ENCODE data around the gene RPS6KA2.

Gene RPS6KA2

DNA sequence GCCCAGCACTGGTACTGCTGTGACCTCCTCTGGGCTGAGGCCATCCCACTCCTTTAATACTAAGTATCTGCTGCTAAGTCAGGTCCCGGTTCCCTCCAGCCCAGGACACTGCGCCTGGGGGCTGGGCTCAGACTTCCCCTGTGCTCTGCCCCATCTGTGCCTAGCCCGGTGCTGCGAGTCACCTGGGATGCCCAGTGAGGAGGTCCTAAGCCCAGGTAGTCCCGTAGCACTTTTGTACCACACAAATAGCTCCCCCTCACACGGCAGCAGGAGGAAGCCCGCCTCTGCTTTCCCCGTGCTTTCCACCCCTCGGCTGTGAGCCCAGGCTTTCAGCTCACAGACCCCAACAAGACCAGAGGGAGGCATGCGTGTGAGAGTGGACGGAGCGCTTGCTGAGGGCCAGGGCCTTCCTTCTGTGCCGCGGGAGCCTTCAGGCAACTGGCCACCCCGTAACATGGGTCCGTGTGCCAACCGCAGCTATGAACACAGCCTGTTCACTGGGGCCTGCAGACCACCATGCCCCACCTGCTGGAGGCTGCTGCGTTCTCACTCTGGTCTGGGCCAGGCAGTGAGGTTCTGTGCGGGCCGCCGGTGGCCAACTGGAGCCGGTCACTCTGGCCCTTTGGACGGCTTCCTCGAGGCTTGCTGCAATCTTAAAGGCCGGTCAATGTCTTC is 164.5 kb downstream of the RPS6KA2 start:
- DNase-seq = no peak

DNA sequence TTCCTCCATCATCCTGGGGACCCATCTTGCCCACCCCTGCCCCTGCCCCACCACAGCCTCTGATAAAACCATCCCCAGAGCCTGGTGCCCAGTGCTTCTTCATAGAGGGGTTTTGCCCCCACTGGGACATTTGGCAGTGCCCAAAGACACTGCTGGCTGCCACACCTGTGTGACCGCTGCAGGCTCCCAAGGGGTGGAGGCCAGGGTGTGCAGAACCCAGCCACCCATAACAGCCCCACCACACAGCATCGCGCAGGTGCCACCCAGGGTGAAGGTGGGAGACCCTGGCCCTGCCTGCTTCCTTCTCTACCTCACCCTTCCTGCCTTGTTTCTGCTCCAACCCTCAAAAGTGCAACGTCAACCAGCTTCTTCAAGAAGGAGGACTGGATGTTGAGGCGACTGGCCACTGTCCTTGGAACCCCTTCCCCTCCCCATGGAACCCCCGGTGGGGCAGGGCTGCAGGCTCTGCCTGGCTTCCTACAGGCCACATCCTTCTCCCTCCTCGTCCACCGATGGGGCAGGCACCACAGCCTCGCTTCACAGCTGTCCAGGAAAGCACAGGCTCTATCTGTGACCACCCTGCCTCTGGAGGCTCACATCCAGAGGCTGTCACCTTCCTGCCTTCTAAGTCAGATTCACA is 165.1 kb downstream of the RPS6KA2 start:
- DNase-seq = no peak

DNA sequence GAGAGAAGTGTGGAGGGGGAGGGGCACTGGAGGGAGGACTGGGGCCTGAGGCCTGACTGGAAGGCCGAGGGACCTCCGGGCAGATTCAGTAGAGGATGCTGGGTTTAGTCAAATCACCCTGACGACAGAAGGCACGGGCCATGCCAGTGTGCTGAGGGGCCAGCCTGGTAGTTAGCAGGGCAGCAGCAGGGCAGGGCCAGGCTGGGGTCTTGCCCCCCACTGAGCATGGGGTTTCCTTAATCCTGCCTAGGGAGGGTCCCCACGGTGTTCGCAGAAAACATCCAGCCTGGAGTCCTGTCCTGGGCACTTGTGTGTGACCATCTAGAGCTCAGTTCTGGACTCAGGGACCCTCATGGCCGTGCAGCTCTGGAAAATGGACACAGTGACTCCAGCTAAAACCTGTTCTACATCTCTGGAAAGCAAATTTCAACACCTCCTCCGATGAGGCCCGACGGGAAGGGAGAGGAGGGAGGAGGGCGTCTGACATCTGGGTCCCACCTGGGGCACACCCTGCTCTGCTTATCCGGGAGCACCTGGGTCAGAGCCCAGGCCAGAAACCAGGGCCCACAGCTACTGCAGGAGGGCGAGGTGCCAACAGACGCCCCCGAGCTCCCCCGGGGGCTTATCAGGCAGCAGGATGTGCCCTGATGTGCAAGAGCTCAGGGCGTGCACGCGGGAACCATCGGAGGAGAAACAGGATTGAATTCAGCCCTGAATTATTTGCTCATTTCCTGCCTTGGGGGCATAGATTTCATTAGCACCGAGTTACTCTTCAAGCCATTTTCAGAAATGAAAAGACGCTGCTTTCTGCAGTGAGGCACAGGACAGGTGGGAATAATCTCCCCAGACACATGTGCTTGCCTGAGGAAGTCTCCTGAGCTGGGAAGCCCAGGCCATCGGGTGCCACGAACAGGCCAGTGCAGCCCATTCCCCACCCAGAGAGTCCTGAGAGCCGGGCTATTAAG is 166.3 kb downstream of the RPS6KA2 start:
- DNase-seq = no peak

DNA sequence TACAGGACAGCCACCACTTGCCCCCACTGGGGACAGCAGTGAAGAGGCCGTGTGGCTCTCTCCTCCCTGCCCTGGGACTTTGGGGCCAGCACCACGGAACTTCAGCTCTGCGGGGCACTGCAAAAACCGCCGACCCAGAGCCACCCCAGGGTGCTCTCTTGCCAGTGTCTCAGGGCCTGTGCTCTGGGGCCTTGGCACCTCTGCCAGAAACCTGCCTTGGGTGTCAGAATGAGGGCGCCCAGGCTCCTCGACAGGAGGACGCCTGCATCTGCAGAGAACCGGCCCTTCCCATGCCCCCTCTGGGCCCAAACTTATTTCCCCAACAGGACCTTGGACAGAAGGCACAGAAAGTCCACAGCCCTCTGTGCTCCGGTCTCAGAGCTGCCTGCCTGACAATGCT is 167.1 kb downstream of the RPS6KA2 start:
- no peak for DNase-seq

DNA sequence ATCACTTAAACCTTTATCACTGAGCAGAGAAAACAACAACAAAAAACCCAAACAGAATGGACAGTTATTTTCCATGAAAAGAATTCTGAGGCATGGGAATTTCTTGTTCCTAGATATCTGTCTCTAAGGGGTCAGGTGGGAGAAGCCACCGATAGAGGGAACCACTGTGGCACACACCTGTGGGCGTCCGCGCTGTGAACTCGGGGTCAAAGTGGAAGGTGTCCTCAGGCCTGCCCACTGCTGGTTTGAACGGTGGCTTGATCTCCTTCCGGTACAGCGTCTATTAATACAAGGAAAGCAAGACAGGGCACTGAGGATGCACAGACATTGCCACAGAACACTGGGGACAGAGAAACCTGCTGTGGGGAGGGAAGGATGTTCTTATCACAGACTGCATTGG is 167.8 kb downstream of the RPS6KA2 start:
- no peak for DNase-seq

DNA sequence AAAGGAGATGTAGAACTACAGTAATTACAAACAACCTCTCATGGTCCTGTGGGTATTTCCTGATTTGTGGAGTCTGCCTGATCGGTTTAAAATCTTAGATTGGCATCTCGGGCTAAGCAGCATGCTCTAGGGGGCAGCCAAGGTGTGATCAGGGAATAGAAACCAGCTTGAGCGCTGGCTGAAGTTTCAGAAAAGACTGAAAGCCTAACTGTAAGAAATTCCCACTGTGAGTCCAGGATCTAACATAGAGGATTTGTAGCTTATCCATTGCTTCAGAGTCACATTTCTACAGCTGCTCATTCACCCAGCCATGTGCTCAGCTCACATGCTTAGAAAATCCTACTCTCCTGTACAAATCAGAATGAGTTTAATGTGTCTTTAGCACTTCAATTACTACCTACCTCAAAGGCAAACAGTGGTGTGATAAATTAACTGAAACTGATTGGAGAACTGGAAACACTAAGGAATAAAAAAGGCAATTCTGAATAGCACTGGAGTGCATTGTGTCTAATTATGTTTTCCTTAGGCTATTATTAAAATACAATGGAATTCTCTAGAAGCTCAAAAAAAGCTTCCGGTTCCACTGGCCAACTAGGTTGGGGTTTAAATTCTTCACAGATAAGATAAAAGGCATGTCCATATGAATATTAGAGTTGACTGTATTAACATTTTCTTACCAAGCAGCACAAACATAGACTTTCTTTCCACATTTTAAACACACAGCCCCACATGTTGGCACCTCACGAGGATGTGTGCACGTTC is 170.5 kb downstream of the RPS6KA2 start:
- DNase-seq = peak in 1 of 2 experiments; percentile 17

DNA sequence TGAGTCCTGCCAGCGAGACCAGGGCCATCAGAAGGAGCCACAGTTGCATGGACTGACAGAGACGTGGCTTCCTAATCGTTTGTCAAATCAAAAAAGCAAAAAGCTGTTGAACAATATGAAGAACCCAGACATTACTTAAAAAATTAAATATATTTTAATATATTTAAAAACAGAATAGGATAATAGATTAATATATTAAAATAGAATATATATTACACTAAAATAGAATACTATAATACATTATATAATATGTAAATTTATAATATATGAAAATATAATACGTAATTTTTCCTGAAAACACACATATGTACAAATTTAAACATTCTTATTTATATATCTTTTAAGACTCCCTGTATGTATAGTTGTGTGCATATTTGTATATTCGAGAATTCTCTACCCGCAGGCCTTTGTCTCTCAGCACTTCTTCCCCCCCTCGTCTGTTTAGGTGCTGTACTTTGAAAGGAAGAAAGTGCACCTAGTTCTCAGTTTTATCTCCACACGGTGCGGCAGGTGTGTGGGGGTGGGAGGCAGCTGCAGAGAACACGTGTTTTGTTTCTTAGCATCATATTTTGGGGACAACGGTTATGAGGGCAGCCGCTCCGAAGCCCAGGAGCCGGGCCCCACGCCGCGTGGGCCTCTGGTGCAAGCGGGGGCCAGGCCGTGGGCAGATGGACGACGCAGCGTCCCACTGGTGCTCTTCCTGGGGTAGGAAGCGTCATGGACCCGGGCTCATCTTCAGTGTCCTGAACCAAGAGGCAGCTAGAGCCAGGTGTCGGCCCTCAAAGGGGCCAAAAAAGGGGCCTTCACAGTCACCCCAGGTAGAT is 172.1 kb downstream of the RPS6KA2 start:
- no peak for DNase-seq

DNA sequence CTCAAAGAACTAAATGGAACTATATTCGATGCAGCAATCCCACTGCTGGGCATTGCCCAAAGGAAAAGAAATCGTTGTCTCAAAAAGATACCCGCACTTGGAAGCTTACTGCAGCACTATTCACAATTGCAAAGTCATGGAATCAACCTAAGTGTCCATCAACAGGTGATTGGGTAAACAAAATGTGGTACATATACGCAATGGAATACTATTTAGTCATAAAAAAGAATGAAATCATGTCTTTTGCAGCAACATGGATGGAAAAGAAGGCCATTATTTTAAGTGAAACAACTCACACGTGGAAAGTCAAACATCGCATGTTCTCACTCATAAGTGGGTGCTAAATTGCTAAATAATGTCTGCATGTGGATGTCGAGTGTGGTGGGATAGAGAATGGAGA is 173.4 kb downstream of the RPS6KA2 start:
- DNase-seq = no peak

DNA sequence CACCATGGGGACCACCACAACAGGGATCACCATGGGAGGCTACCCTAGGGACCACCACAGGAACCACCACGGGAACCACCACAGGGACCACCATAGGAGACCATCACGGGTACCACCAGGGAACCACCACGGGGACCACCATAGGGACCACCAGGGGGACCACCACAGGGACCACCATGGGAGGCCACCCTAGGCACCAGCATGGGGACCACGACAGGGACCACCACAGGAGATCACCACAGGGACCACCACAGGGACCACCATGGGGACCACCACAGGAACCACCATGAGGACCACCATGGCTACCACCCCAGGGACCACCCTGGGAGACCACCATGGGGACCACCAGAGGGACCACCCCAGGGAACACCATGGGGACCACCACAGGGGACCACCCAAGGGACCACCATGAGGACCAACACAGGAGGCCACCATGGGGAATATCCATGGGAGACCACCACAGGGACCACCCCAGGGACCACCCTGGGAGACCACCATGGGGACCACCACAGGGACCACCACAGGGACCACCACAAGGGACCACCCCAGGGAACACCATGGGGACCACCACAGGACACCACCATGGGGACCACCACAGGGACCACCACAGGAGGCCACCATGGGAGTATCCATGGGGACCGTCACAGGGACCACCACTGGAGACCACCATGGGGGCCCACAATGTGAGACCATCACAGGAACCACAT is 176.7 kb downstream of the RPS6KA2 start:
- no peak for DNase-seq

DNA sequence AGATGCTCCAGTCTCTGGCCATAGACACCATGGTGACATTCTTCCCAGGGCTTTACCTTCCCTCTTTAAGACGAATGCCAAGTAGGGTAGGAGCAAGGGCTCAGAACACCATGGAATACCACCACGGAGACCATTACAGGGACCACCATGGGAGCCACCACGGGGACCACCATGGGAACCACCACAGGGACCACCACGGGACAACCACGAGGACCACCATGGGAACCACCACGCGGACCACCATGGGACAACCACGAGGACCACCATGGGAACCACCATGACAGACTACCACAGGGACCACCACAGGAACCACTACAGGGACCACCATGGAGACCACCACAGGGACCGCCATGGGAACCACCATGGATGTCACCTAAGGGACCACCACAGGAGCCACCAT is 177.4 kb downstream of the RPS6KA2 start:
- no peak for DNase-seq

DNA sequence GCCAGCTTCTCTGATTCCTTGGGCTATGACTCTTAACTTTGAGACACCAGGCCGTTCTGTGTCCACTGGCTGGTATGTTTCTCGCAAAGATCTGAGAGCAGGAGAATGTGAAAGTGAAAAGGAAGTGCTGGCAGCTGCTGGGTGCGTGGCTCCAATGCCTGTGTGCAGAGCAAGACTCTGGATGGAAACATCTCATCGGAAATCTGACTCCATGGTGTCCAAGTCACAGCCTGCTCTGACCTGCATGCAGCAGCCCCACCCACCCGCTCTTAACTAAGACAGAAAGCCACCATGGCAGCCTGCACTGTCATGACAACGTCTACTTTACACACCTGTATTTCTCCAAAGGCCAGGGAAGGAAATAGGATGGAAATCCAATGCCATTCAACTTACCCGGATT is 178.0 kb downstream of the RPS6KA2 start:
- no peak for DNase-seq

DNA sequence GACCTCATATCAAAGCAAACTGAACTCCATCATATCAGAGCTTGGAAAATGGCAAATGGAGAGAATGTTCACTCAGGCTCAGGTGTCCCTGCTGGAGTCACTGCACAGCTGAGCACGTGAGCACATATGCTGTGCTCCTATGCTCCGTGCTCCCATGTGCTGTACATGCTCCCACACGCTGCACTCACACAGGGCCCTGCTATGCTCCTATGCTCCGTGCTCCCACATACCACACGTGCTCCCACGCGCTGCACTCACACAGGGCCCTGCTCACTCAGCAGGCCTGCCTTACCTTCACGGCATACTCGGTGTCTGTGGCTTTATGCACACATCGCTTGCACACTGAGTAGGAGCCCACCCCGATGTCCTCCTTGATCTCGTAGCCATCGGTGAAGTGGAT is 178.6 kb downstream of the RPS6KA2 start:
- DNase-seq = no peak

DNA sequence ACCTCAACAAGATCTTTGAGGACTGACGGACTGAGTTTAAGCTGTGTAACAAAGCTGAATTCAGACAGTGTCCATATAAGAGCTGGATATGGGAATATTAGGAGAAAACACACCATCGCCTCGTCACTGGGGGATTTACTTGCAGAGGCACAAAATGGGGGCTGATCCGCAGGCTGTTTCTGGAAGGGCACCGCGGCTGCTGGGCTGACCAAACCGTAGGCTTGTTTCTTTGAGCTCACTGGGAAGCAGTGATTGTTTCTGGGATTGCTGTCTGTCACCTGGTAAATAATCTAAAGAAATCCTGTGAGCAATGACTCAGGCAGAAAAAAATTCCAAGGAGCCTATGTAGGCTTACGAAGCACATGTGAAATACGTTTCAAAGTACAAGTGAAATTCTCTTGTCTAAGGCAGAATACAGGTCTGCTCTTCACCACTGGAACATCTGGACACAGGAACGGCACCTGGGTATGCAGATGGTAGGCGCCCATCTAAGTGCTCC is 180.4 kb downstream of the RPS6KA2 start:
- DNase-seq = no peak

DNA sequence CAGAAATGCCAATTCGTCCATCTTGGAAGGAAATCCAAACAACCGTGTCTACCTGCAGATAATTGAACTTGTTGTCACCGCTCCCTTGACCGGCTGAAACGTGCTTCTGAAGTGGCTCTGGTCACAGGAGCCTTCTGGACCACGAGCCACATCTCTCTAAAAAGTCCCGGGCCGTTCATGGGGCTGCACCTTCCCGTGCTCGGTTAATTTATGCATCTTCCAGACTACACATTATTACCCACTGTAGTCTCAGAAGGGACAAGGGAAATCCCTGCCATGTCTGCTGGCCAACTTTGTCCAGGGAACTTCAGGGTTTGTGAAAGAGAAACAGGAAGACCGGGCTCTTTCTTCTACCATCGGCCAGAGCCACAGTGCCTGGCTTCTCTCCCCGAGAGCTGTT is 180.9 kb downstream of the RPS6KA2 start:
- DNase-seq = no peak

DNA sequence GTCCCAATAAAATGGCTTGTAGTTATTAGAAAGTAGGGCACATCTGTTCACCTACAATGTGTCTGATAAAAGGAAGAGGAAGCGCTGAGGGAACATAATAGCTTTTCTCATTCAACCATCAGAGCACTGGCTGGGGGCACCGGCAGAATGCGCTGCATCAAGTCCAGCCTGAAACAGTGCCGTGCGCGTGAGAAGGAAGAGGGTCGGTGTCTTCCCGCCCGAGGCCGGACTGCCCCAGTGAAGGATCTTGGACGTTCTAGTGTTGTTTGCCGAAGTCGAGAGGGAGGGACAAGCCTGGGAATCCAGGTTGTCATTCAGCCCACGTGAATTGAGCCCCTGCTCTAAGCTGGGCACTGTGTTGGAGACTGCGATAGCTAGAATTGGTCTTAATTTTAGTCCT is 182.6 kb downstream of the RPS6KA2 start:
- DNase-seq = no peak

DNA sequence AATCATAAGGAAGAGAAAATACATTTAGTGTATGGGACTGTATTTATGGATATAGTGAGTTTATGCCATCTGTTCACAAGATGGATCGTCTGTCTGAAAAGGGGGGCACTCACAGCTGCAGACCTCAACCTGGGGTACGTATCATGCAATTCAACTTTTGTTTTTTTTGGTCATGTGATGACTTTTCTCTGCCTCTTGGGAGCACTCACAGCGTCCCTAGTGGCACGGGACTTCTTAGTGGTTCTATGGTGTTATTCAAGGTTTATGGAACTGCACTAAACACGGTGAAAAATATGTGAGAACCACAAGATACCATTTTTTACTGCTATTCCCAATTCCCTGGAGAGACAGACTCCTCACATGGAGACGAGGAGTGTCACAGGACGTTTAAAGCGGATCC is 183.9 kb downstream of the RPS6KA2 start:
- DNase-seq = no peak

DNA sequence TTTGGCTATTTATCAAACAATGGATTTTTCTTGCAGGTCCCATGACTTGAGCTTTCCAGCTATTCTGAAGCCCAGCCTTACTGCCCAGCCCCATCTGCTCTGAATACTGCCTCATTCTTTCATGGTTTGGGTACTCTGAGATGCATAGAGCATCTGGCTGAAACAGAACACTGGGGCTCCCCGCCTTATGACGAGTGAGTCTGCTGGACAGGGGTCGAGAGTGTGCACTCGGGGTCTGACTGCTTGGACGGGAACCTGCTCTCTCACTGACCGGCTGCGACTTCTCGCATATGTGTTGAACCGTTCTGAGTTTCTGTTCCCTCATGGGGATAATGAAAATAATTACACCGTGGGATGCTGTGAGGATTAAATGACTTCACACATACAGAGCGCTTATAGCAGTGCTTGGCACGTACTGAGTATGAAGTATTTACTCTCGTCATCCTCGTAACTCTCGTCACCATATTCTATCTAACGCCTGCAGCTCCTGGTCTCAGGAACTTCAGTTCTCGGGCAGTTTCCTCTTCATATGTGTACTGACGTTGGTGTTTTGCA is 184.8 kb downstream of the RPS6KA2 start:
- DNase-seq = no peak

DNA sequence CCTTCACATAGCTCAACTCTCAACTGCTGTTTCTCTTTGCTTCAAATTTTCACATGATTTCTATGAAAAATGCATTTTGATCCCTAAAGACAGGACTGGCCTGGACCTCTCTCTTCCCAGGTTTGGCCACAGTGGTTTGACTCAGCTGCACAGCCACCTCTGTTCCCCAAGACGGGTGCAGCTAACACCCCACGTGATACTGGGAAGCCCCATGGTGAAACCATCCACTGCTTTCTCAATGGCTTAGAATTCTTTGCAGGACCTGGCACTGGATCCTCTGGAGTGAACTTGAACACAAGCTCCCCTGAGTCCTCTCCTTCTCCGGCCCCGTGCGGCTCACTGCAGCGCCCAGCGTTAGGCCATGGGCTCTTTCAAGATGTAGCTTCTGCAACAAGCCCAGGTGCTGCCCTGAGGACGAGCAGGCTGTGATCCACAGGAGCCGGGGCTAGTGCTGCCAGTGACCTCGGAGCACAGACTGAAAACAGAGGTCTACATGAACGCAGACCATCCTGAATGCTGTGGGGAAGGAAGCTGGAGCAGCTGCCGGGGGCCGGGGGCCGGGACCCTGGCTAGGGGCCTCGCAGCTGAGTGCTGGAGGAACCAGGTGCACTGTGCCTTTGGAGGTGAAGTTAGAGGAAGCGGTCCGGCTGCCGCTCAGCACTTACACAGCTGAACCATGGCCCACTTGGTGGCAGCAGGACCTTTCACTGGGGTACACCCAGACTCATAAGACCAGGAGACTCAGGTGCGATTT is 185.5 kb downstream of the RPS6KA2 start:
- no peak for DNase-seq

DNA sequence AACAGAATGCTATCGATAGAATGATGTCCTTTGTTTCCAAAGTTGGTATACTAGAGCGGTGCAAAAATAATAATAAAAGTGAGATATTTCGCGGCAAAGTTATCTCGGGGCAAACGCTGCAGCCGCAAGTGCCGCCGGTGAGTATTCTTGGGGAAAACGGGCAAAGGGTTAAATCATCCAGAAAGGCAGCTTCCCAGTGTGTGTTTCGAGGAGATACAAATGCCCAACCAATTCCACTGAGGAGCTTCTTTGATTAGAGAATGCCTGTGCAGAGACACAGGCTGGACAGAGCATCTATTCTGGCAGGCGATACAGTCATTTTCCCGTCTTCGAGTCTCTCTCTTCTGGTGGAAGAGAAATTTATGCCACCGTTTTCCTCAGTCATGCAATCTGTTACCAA is 186.3 kb downstream of the RPS6KA2 start:
- DNase-seq = no peak

DNA sequence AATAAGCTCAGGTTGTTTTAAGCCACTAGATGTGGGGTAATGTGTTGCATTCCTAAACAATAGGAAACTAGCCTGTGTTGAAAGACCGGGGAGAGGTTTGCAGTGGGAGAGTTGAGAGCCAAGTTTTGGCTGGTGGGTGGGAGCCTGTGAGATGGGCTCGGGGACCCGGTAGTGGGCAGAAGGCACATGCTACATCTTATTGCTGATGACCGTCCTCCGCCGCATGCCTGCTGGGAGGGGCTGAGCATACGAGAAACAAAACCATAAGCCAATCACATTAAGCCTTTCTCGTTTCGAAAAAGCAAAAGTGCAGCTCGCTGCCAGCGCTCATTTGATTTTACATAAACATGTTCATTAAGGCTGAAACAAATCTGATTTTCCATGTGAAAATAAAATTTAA is 186.9 kb downstream of the RPS6KA2 start:
- no peak for DNase-seq

Data from activated CD4-positive, alpha-beta T cell treated with anti-CD3 and anti-CD28 coated beads, Interleukin-2, amount 50 U/mL, for 4 hours (primary cell).